GM21529 (cell line): ENCODE results near the gene RRAS2.

Source experiments
- ATAC-seq: cut with Tn5 transposase; IDR thresholded peaks from one replicate; pipeline ENCODE4 v1.9.1; 2021; ENCODE audit not compliant: unreplicated experiment

RRAS2 gene

DNA sequence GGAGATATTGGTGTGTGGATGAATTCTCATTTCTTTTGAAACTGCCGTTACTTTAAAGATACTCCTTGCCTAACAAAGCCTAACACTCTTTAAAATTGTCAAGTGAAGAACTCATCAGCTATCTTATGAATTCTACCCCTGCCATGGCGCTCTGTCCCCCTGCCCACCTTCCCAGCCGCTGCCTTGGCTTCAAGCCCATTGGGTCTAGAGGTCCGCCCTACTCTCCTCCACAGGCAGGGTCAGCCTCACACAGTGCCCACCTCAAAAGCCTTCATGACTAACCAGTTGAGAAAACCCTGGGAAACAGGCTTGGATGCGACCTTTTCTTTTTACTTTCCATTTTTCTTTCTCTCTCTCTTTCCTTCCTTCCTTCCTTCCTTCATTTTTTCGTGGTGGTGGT, 128.6 kb downstream of the RRAS2 start:
- ATAC-seq = no peak

DNA sequence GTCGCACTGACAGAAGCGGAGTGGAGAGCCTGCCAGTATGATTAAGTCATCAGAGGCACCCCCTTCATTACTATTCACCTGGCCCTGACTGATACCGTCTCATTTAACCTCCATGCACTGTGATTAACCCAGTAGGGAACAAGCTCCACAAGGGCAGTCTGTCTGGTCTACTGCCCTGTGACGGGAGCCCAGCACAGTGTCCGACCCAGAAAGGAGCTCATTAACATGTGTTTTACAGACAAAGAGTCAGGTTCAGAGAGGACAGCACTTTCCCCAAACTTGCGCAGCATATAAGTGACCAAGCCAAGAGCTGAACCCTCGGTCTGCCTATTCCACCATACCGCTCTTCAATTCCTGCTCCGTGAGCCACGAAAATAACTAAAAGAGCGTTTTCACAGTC, 129.5 kb downstream of the RRAS2 start:
- ATAC-seq = no peak

DNA sequence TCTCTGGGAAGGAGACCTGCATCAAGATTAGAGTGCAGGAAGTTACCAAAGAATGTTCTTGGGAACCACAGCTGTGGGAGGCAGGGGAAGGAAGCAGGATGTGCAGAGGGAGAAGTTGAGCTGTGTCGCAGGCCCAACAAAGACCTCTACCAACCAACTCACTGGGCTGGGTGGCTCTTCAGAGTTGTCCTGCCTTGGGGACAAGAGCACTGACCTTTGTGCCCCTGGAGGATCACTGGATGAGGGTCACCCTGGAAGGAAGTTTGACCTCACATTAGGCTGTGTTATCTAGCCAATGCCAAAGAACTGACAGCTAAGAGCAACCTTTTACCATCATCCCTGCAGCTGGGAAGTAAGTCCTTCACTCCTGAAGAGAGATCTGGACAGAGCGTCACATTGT, 130.6 kb downstream of the RRAS2 start:
- ATAC-seq = no peak
